Activated T-cell treated with anti-CD3 and anti-CD28 coated beads for 1 hour (primary cell): ENCODE results near the gene ZBTB37.
"Not testable (repeated sequence)": the region's sequence is repeated elsewhere in the genome, so short reads cannot be mapped to it uniquely, and the experiment has no call there.

Experiments used
- DNase-seq: peaks from one replicate; pipeline ENCODE4 v3.0.0-alpha.2; 2020; ENCODE audit warnings: low read depth

ZBTB37 gene, protein sequence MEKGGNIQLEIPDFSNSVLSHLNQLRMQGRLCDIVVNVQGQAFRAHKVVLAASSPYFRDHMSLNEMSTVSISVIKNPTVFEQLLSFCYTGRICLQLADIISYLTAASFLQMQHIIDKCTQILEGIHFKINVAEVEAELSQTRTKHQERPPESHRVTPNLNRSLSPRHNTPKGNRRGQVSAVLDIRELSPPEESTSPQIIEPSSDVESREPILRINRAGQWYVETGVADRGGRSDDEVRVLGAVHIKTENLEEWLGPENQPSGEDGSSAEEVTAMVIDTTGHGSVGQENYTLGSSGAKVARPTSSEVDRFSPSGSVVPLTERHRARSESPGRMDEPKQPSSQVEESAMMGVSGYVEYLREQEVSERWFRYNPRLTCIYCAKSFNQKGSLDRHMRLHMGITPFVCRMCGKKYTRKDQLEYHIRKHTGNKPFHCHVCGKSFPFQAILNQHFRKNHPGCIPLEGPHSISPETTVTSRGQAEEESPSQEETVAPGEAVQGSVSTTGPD

GRCh38 chr1:173868266-173869020 is at the start of gene ZBTB37:
ZBTB37 (plus strand) TSS chr1:173868380; CDS start chr1:173870226, 1,846 bp downstream.
- DNase-seq, result peak; percentile 90

- no peak for DNase-seq
Observed at GRCh38 chr1:173818459-173818858, 49.7 kb upstream of the ZBTB37 start.

DNA sequence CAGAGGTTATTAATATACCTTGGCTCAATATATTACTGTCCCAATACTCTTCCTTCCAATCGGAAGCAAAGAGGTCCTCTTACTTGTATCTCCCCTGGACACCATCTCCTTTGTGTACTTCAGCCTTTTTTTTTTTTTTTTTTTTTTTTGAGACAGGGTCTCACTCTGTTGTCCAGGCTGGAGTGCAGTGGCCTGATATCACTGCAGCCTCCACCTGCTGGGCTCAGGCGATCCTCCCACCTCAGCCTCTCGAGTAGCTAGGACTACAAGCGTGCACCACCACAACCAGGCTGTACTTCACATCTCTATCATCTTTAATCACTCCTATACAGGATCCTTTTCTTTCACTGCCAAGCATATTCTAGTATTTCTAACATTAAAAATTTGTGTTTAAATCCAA is 46.5 kb upstream of the ZBTB37 start:
- DNase-seq, result no peak

- DNase-seq, result no peak
Observed at GRCh38 chr1:173823781-173824314, 44.3 kb upstream of the ZBTB37 start.

DNA sequence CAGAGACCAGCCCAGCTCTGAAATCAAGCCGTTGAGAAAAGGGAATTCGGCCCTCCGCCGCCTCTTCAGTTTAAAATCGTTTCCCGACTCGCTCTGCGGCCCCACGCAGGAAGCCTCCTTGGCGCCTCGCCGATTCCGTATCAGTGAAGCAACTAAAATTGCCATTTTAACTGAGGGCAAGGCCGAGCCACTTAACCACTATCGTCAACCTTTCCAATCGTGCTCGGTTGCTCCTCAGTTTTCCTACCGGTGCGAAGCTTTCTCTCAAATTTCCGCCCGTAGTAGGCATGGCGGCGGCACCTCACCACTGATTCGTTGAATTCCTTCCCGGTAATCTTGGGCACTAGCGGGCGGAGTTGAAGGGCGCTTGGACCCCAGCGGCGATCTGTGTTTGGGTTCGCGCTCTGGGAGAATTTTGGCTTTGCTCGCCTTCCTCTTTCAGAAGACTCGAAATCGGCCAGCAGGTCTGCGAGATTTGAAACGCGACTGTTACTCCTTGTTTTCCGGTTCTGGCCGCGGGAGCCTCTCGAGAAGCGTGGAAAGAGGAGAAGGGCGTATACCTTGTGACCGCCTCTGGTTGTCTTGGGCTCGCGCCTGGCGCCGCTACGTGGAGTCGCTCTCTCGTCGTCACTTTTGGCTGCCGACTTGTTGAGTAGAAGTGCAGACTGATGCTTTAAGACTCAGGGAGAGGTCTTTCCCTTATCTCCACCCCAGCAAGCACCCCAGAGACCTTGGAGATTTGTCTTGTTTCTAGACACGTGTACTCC is 43.7 kb upstream of the ZBTB37 start, which contains the start of the genes CENPL and DARS2:
Gene CENPL (minus strand): TSS at position 569 of the 767 bp plus-strand sequence. CDS start 13,584 bp downstream, outside the sequence.
Gene DARS2 (plus strand): TSS at position 359 of the 767 bp plus-strand sequence. CDS start 557 bp downstream, outside the sequence.
- peak; percentile 79 for DNase-seq

GRCh38 chr1:173827611-173828010 is 40.6 kb upstream of the ZBTB37 start:
- DNase-seq, result no peak

DNA sequence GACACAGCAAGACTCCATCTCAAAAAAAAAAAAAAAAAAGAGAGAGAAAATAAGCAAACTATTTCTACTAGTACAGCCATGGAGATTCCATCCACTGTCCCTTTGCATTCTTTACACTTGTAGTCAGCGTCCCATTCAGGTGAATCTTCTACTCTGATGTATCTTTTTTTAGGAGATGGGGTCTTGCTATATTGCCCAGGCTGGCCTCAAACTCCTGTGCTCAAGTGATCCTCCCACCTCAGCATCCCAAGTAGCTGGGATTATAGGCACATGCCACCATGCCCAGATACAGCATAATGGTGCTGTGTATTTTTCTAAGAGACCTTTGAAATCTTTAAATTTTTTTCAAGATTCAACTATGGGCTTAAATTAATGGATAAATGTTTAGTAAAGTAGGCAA is 35.4 kb upstream of the ZBTB37 start:
- no peak for DNase-seq

GRCh38 chr1:173852105-173852504 is 16.1 kb upstream of the ZBTB37 start:
- no peak for DNase-seq

DNA sequence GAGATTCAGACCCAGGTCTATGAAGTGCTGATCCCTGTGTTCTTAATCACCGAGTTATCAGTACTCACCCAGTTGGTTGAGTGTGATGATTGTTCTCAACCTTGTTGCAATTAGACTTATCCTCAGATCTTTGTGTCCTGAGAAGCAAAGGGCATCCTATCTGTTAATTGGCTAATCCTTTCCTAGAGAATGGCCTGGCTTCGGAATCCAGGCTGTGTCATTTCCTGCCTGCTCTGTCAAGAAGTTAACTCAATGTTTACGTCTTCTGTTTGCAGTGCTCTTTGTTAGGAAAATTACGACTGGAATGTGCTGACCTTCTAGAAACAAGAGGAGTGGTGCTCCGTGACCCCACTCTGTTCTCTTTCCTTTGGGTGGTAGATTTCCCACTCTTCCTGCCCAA is 15.1 kb upstream of the ZBTB37 start:
- no peak for DNase-seq

GRCh38 chr1:173856014-173856413 is 12.2 kb upstream of the ZBTB37 start:
- DNase-seq, result no peak

GRCh38 chr1:173856903-173857302 is 11.3 kb upstream of the ZBTB37 start:
- DNase-seq, result no peak

GRCh38 chr1:173857363-173857917 is 10.7 kb upstream of the ZBTB37 start:
- no peak for DNase-seq

DNA sequence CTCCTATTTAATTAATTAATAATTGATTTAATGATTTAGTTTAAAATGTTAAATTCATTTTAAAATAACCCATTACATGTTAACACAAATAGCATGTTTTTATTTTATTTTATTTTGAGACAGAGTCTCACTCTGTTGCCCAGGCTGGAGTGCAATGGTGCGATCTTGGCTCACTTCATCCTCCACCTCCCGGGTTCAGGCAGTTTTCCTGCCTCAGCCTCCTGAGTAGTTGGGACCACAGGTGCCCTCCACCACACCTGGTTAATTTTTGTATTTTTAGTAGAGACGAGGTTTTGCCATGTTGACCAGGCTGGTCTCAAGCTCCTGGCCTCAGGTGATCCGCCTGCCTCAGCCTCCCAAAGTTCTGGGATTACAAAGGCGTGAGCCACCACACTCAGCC is 8.6 kb upstream of the ZBTB37 start:
- DNase-seq, result not testable (repeated sequence)

DNA sequence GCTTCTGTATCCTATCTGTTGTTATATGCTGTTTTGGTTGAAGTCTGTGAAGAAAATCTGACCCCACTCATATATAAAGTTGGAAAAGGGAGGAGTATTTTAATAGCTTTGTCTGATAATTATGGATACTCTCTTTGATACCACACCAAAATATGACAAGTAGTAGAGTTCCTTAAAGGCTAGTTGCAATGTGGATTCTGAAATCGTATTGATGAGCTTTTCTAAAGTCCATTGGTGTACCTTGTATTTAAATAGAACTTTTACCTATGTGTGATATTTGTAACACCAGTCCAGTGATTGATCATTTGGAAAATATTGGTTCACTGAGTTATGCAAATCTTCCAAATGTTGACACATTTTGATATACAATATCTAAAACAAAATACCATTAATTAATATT is 8.1 kb upstream of the ZBTB37 start:
- no peak for DNase-seq

DNA sequence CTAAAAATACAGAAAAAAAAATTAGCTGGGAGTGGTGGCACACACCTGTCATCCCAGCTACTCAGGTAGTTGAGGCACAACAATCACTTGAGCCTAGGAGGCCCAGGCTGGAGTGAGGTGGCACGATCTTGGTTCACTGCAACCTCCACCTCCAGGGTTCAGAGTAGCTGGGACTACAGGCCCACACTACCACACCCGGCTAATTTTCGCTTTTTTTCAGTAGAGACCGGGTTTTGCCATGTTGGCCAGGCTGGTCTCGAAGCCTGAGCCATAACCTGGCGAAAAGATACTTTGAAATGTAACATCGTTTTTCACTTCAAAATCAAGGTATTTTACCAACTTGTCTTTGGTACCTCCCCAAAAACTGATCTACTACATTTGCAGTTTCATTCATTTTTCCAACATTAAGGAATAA is 6.4 kb upstream of the ZBTB37 start:
- DNase-seq, result no peak

- not testable (repeated sequence) for DNase-seq
Observed at GRCh38 chr1:173862146-173862768, 5.9 kb upstream of the ZBTB37 start.

GRCh38 chr1:173862769-173863223 is 5.4 kb upstream of the ZBTB37 start:
- no peak for DNase-seq

DNA sequence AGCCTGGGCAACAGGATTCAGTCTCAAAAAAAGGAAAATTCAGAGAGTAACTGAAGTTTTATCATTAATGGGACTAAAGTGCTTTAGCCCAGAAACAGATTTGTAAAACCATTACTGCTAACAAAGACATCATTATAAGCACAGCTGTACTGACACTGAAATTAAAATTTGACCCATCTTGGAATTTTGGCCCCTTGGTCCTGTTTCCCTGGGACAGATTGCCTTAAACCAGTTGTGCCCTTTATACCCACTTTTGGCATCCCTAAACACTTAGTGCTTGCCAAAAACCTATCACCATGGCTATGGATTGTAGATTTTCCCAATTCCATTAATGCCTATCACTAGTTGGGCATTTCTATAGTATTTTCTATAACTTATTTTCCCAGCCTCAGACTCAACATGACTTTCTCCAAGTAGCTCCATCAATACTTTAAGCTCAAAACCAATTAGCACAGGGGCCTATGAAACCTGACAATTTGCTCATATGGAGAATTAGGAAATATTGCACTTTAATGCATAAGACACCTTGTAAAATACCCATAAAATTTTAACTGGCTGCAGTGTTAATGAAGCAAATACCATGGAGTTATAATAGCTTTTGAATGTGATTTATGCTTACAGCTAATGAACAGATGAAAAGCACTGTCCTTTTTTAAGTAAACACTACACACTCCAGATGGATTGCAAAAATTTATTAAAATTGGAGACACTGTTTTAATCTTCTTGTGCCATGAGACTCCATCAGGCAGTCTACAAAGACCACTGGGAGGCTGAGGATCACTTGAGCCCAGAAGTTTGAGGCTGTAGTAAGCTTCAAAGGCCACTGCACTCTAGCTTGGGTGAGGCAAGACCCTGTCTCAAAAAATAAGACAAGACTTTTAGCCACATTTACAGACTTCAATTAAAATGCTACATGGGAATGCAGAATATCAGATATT is 4.7 kb upstream of the ZBTB37 start:
- no peak for DNase-seq

GRCh38 chr1:173864179-173864867 is 3.9 kb upstream of the ZBTB37 start:
- no peak for DNase-seq
